Skeletal muscle tissue (tissue), 4 donors: ENCODE data around the gene SULT2B1. TPM values are rescaled to one million over a fixed set of nuclear protein-coding genes. Genes with fewer than 3 reads are reported as not detected.

Experiments used
- H3K27ac ChIP-seq: one replicate; pipeline ENCODE4 v1.7.0; 2013; ENCODE audit warnings: mild to moderate bottlenecking, low read depth, low read length, inconsistent platforms
- H3K27me3 ChIP-seq, 3 donors: one replicate each; pipeline ENCODE4 v1.7.0; 2013; ENCODE audit warnings: low read length in 3 of 3; ENCODE audit not compliant: control insufficient read depth in 3 of 3, insufficient read depth in 3 of 3
- H3K36me3 ChIP-seq, 3 donors: one replicate each; pipeline ENCODE4 v1.7.0; 2013; ENCODE audit warnings: low read length in 3 of 3; ENCODE audit not compliant: control insufficient read depth in 3 of 3, insufficient read depth in 3 of 3
- H3K4me1 ChIP-seq, 3 donors: one replicate each; pipeline ENCODE4 v1.7.0; 2013; ENCODE audit warnings: low read length in 3 of 3, mild to moderate bottlenecking in 3 of 3; ENCODE audit not compliant: control insufficient read depth in 3 of 3, insufficient read depth in 3 of 3
- H3K4me3 ChIP-seq, 3 donors: one replicate each; pipeline ENCODE4 v1.7.0; 2013; ENCODE audit warnings: low read length in 3 of 3
- H3K9ac ChIP-seq, 3 donors: one replicate each; pipeline ENCODE4 v1.7.0; 2013; ENCODE audit warnings: low read length in 3 of 3, mild to moderate bottlenecking in 3 of 3, moderate library complexity in 2 of 3, low read depth in 1 of 3
- H3K9me3 ChIP-seq, 3 donors: one replicate each; pipeline ENCODE4 v1.7.0; 2013; ENCODE audit warnings: low read length in 3 of 3; ENCODE audit not compliant: control insufficient read depth in 3 of 3
- total RNA-seq: library from RNA; depleted of rRNA; stranded (reverse); fragments of >200 nt; gene quantifications from one replicate; pipeline ENCODE4 v1.2.3, GENCODE V29; 2014
- donor health status: Osteomylitis.

Gene SULT2B1
- total RNA-seq, 1 donor from 2014 or later: not detected

GRCh38 chr19:48617146-48617937 is 65.4 kb downstream of the SULT2B1 start:
- Histone ChIP-seq H3K9me3 (no peaks in the 10 kb centered on the region), H3K9ac (peak overlapping the region; percentile 84 to 97 (median 92)), H3K27me3 (no peaks in the 10 kb centered on the region), H3K4me1 (peaks cover 47 to 71% (median 60%) of the 10 kb centered on the region in 3 donors), H3K36me3 (peaks cover 24 to 31% (median 30%) of the 10 kb centered on the region in 3 donors), H3K4me3 (peak overlapping the region; percentile 90 to 97 (median 95)), H3K27ac (no peak overlapping the region)

DNA sequence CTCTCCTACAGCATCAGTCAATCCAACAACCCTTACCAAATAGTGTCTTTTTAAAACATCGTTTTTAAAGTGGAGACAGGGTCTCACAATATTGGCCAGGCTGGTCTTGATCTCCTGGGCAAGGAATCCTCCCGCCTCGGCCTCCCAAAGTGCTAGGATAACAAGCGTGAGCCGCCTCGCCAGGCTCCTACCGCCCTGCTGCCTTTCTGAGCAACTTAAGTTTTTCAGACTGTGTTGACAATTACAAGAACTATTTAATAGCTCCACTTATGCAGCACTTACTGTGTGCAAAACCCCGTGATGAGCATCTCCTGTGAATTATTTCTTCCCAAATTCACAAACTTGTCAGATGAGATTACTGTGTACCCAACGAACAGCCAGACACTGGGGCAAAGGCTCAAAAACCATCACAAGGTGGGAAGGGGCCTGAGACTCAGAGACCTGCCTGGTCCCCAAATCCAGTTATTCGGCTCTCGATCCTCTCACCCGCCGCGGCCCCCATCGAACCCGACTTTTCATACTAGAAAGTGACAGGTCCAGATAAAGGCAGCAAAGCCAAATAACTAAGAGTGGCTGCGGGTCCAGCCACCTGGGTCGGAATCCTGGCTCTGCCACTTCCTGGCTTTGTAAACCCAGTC is 66.4 kb downstream of the SULT2B1 start:
- no peaks in the 10 kb centered on the region for H3K9me3 ChIP-seq
- H3K36me3 ChIP-seq: peaks cover 24 to 31% (median 30%) of the 10 kb centered on the region in 3 donors
- H3K27ac ChIP-seq: peak overlapping the region; percentile 80
- no peaks in the 10 kb centered on the region for H3K27me3 ChIP-seq
- H3K9ac ChIP-seq: peak overlapping the region; percentile 84 to 97 (median 92)
- H3K4me3 ChIP-seq: peak overlapping the region; percentile 90 to 97 (median 95)
- peaks cover 43 to 65% (median 53%) of the 10 kb centered on the region in 3 donors for H3K4me1 ChIP-seq

DNA sequence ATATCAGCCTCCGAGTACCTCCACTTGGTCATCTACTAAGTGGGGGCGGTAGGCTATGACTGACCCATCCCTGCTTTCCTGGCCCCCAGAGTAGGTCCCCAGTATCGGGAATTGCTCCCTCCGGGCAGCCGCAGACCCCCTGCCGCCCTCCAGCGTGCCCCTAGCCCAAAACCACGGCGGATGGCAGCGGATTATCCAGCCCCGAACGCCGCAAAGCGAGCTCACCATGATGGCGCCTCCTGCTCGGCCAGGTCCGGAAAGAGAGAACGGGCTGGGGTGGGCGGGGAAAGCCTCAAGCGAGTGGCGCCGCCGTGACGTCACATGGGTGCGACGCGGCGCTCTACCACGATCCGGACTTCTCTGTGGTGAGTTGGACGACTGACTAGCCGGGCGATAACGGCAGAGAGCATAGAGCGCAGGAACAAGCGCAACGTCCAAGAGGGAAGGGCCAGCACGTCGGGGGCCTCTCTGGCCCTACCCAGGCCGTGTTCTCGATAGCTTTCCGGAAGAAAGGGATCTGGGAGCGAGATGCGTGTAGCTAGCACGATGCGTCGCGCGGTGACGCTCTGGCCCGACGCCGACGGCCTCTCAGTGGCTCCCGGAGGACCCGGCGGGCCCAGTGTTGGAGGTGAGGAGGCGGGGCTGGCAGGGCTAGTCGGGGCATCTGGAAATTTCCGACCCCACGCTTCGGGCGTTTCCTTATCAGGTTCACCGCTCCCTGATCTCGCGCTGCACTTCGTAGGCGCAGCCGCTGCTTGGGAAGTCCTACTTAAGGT is 67.1 kb downstream of the SULT2B1 start, which contains the start of the genes RPL18 and SPHK2:
Gene RPL18, minus strand, starts transcription at position 263 of the 776 bp plus-strand sequence. Its CDS starts 35 bp downstream, at position 228.
Gene SPHK2, plus strand, starts transcription at position 591 of the 776 bp plus-strand sequence. CDS start 1,009 bp downstream, outside the sequence.
- peak within 1 kb of the TSS; percentile 91 to 97 (median 95) for H3K4me3 ChIP-seq
- H3K4me1 ChIP-seq: peaks cover 41 to 63% (median 51%) of the 10 kb centered on the region in 3 donors
- no peaks in the 10 kb centered on the region for H3K9me3 ChIP-seq
- no peaks in the 10 kb centered on the region for H3K27me3 ChIP-seq
- H3K9ac ChIP-seq: peak within 1 kb of the TSS; percentile 92 to 97 (median 94)
- peak within 1 kb of the TSS; percentile 87 for H3K27ac ChIP-seq
- H3K36me3 ChIP-seq: peaks cover 24 to 31% (median 30%) of the 10 kb centered on the region in 3 donors

- Histone ChIP-seq H3K27ac (peak overlapping the region; percentile 87), H3K4me1 (peaks cover 44 to 63% (median 49%) of the 10 kb centered on the region in 3 donors), H3K4me3 (peak overlapping the region; percentile 91 to 97 (median 95)), H3K9ac (peak overlapping the region; percentile 86 to 94 (median 89)), H3K36me3 (peaks cover 24 to 29% (median 28%) of the 10 kb centered on the region in 3 donors), H3K27me3 (no peaks in the 10 kb centered on the region), H3K9me3 (no peaks in the 10 kb centered on the region)
Observed at GRCh38 chr19:48619692-48620585, 68.0 kb downstream of the SULT2B1 start.

DNA sequence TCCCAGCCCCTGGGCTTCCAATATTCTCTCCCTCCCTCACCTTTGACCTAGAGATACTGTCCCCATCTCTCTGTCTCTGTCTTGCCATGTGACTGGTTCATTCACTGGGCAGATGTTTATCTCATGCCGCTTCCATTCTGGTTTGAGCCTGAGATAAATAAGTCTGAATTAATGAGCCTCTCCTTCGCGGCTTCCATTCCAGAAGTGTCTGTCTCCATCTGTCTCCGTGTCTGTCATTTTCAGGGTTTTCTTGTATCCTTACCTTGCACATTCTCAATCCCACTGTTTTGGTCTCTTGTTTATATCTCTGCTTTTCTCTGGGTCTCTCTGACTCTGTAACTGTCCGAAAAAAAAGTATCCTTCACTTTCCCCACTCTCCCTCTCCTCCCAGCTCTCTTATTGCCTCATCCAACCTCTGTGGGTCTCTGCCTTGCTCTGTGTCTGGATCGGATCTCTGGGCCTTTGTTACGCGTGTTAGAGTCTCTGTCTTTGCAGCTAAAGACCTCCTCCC is 71.6 kb downstream of the SULT2B1 start:
- Histone ChIP-seq H3K4me3 (peak overlapping the region; percentile 69 to 72 (median 69)), H3K36me3 (peaks cover 0 to 3% (median 2%) of the 10 kb centered on the region in 3 donors), H3K4me1 (peaks cover 28 to 35% (median 34%) of the 10 kb centered on the region in 3 donors), H3K27ac (peak overlapping the region; percentile 71), H3K9me3 (no peaks in the 10 kb centered on the region), H3K27me3 (no peaks in the 10 kb centered on the region), H3K9ac (peak overlapping the region; percentile 66 to 75 (median 70))

- H3K4me1 ChIP-seq: peaks cover 28 to 34% (median 32%) of the 10 kb centered on the region in 3 donors
Observed at GRCh38 chr19:48624067-48624594, 72.2 kb downstream of the SULT2B1 start.

DNA sequence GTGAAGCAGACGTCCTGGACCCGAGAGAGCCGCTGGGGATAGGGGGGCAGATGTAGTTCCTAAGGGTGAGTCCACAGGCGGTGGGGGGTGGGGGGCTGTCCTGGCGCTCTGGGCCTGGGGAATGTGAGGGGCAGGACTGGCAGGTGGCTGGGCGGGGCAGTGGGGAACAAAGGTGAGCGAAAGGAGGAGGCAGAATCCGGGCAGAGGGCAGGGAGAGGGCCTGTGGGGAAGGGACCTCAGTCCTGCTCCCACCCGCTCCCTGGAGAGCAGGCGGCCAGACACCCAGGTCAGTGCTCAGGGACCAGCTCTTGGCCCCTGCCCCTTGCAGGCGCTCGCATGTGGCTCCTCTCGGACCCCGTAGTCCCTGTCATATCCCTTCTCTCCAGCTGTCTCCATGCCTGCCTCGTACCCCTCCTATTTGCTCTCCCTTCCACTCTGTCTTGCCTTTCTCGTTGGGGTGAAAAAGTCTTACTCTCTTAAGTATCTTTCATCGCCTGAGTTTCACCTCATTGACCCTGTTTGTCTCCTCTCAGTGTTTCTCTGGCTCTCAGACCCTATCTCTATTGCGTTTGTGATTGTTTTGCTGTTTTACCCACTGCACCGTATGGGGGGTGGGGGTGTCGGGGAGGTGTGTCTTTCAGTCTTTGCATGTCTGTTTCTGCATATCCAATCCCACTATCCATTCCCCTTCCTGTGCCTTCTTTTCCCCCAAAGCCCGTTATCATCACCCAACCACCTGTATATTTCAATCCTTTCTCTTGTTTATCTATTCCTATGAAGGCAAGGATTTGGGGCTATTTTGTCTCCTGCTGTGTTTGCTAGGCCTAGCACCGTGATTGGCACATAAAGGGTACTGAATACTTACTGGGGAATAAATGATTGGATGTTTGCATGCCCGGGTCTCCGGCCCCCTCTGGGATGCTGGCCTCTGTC is 73.1 kb downstream of the SULT2B1 start:
- Histone ChIP-seq H3K9me3 (no peaks in the 10 kb centered on the region), H3K27me3 (no peaks in the 10 kb centered on the region), H3K27ac (peak overlapping the region; percentile 74), H3K4me3 (peak overlapping the region; percentile 59 to 78 (median 78)), H3K4me1 (peaks cover 30 to 33% (median 31%) of the 10 kb centered on the region in 3 donors), H3K9ac (peak overlapping the region; percentile 33 to 89 (median 81)), H3K36me3 (peaks cover 3 to 8% (median 3%) of the 10 kb centered on the region in 3 donors)

More at GRCh38 chr19:48624067-48624594, 72.2 kb downstream of the SULT2B1 start:
- Histone ChIP-seq H3K27ac (peak overlapping the region; percentile 74), H3K36me3 (peaks cover 0 to 3% (median 2%) of the 10 kb centered on the region in 3 donors), H3K9ac (peak overlapping the region; percentile 66 to 89 (median 81)), H3K27me3 (no peaks in the 10 kb centered on the region), H3K9me3 (no peaks in the 10 kb centered on the region), H3K4me3 (peak overlapping the region; percentile 72 to 78 (median 78))

GRCh38 chr19:48625891-48626327 is 73.9 kb downstream of the SULT2B1 start:
- peaks cover 36 to 39% (median 37%) of the 10 kb centered on the region in 3 donors for H3K4me1 ChIP-seq
- H3K27me3 ChIP-seq: no peaks in the 10 kb centered on the region
- no peak overlapping the region for H3K4me3 ChIP-seq
- no peaks in the 10 kb centered on the region for H3K9me3 ChIP-seq
- H3K27ac ChIP-seq: no peak overlapping the region
- peaks cover 3 to 11% (median 9%) of the 10 kb centered on the region in 3 donors for H3K36me3 ChIP-seq
- H3K9ac ChIP-seq: peak overlapping the region in 1 of 3 donors; percentile 16
